ENCODE results near the gene MAML2.

Gene MAML2

DNA sequence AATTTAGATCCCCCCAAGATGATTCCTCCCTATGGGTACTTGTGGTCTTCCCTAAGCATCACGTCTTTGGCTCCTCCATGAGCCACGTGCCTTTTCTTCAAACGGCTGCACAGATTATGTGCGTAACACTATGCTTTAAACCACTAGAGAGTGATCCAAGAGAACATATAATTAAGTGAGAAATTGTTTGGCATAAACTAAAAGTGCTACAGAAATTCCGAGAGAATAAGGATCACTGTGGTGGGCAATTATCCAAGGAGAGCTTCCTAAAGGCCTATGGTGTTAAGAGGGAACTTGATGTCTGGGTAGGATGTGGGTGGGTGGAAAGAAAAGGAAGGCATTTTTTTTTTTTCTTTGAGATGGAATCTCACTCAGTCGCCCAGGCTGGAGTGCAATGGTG lies 110.9 kb downstream of the MAML2 start:
- DNase-seq = no peak

- no peak for DNase-seq
Measured at GRCh38 chr11:96230686-96231085, 112.3 kb downstream of the MAML2 start.

DNA sequence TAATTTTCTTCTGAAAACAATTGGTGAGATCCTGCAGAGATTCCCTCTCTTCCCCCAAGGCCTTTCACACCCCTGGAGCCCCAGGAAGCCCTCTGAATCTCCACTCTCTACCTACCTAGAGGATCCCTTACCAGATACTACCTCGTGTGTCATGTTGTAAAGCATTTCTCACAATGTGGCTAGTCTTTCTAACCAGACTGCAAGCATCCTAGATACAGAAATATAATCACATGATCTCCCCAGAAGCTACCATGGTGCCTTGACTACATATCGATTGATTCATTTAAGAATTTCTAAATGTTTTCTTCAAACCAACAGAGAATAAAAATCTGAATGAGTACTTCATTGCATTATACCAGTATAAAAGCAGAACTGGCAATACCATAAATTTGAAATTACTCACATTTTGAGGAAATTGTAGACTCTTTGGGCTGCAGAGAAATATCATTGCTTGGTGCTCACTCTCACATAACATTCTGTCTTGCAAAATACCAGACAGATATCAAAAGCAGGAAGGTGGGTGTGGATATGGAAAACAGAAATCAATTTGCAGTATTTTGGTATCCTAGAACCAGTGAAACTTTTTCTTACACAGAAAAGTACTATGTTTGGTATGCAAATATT lies 113.5 kb downstream of the MAML2 start:
- no peak for DNase-seq

GRCh38 chr11:96228910-96229309 lies 114.1 kb downstream of the MAML2 start:
- DNase-seq = no peak

DNA sequence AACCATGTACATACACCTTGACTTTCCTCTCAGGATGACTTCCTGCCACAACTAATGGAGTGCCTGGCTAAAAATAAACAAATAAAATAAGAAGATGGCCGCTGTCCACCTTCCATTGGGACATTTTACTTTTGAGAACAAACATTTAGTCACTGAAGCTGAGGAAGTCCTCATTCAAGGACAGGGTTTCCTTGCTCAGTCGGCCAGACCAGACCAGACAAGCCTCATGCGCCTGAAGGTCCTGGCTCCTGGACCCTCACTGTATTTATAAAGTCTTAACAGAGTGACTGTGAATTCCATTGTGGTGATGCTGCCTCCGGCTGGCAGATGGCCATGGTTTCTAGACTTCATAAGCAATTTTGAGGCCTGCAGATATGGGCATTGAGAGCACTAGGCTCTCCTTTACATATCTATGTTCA lies 114.5 kb downstream of the MAML2 start:
- DNase-seq = peak; percentile 77

- DNase-seq = no peak
Measured at GRCh38 chr11:96227244-96227643, 115.8 kb downstream of the MAML2 start.

- DNase-seq = no peak
Measured at GRCh38 chr11:96223083-96223482, 119.9 kb downstream of the MAML2 start.

GRCh38 chr11:96222102-96222501 lies 120.9 kb downstream of the MAML2 start:
- DNase-seq = no peak

DNA sequence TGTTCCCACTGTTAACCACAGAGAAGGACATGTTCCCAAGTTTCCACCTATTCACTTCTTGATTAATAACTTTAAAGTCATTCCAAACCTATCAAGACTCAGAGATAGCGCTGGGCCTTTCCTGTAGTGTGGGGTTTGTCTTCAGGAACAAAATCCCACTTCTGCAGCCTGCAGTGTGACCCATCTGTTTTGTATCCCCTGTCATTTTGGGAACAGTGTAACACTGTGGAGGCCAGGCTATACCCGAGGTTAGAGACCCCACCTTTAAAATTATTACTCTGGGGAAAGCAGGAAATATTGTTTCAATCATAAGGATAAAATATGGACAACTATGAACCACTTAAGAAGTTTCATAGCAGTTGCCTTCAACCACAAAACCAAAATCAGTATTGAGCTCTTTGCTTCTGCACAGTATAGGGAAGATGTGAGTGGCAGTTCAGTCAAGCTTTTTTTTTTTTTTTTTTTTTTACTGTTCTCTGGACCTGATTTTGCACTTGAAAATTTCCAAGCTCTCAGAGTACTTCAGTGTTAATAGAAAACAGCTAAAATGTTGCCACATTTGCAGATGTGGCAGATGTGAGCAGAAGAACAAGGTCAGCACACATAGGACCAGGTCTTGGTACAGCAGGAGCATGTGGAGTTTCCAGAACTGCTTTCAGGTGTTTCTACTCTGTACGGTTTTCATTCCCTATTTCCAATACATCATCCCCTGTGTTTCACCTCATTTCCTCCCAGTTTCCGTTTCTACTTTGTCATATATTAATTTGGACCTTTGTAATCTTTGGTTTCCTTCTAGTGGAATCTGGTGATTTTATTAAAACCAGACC lies 121.5 kb downstream of the MAML2 start:
- DNase-seq = no peak

- no peak for DNase-seq
Measured at GRCh38 chr11:96219981-96220623, 122.9 kb downstream of the MAML2 start.

DNA sequence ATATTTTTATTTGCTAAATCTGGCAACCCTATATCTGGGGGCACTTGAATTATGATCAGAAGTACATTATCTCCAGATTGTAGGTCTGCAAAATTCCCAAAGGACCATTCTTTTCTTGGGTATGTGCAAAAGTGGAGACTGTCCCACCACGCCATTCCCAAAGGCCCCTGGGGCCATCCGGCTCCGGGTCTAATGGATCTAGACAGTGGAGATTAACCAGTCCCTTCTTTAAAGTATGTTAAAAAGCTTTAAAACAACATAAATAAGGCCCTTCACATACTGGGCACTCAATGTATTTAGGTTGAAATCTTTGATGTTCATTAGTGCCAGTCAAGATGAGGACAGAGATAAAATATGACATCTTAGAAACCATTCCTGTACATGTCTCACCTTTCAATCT lies 124.1 kb downstream of the MAML2 start:
- DNase-seq = no peak

DNA sequence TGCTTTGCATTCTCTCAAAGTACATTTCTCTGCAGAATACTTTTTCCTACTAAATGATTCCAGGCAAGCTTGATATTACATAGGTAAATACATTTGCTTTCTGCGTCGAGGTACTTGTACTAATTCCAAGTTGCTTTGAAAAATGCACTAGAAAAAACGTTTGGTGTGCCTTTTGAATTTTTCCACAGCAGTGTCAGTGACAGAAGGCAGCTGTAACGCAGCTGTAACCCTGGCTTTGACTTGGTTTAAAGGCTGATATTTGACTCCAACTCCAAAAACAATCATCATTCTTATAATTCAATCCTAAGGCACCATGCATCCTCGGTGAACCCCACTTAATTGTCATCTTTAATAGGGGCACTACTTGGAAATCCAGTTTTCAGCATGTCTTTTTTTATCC lies 125.0 kb downstream of the MAML2 start:
- no peak for DNase-seq

DNA sequence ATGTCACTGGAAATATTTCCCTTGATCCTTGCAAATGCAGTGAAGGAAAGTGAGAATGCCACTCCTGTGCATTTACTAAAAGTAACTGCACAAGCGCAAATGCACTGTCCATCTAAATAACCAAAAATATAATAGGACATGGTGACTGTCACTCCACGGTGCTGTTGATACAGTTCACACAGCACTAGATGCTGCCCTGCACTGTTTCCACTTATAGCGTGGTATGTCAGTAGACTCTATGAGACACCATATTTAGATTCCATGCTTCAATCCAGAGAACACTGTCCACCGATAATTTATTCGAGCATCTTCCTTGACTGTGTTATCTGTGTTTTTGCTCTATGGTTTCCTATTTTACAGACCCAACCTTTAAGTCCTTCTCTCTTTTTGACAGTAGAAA lies 125.8 kb downstream of the MAML2 start:
- no peak for DNase-seq

DNA sequence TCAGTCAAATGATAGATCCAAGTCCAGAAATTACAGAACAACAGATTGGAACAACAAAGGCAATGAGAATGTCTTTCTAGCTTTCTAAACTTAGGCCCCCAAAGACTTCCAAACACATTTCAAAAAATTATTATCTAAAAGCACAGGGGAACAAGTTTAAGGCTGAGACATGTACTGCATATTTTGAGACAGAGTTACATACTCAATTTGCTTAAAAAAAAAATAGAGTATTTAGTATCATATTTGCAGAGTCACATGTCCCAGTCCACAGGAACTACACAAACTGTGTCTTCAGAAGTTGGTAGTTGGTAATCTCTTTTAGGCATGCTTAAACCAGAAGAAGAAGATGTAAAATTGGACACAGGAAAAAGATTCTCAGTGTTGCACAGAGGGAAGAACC lies 127.2 kb downstream of the MAML2 start:
- no peak for DNase-seq

DNA sequence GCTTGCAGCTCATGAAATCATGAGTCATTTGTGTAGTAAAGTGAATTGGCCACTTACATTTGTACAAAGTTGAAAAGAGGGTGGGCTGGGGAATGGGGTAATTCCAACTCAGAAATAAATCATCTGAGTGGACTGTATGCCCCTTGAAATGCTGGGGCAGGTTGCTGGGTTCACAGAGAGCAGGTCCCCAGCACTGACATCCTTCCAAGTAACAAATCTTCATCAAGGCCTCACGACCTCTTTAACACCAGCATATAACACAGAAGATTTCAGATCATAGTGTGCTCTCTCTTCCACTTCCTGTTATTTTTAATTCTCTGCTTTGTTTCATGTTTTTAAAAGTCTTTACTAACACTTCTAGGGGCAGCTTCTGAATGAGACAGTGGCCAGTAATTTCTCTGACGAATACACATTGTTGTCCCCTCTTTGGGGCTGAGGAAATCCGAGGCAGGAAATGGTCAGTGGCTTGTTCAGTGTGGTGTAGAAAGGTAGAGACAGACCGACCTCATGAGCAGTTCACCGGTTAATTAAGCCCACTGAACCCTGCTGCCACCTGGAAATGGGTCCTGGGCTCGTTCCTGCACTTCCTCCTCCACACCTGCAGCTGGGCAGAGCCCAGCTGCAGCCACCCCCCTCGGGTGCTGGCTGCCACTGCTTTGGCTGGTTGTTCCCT lies 127.7 kb downstream of the MAML2 start:
- DNase-seq = no peak

DNA sequence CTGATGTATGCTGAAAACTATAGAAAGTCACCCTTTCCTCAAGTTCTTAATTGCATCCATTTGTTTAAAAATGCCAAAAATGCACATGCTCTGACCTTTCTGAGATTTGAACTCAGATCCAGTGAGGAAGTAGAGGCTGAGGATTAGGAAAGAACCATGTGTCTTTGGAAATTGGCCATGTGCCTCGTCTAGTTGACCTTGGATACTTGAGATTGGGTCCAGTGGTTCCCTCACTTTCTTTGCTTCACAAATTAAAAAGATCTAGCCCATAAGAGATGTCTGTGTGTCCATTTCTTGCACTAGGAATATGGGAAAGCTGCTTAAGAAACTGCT lies 128.3 kb downstream of the MAML2 start:
- DNase-seq = no peak

DNA sequence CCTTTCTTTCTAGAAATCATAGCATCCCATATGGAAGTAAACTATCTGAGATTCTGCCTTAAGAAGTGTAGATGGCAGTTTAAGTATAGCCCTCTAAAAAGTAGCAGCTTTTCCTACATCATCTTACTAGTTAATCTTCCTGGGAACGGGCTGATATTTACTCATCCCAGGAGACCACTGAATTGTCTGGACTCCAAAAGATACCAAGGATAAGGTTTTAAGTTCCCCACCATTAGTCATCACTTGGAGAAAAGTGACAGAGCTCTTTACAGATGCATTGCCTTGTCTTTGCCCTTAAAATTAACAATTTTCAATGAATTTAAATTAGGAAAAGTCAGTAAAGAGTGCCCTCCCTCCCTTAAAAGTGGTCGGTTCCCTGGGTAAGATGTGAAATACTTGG lies 129.5 kb downstream of the MAML2 start:
- no peak for DNase-seq

DNA sequence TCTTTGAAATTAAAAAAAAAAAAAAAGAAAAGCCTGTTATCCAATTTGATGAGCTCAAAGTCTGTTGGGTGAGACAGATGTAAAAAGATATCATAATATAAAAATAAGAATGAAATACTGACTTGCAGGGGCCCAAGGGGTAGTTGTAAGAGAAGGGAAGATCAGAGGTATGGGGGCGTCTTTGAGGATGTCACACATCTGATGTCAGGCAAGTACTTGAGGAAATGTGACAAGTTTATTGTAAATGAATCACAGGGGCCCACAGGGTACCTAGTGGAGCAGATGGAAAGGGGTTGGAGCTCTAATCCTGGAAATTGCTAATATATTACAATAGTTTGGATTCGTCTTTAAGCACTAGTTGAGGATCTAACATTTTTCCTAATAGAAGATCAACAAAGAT lies 131.6 kb downstream of the MAML2 start:
- no peak for DNase-seq

DNA sequence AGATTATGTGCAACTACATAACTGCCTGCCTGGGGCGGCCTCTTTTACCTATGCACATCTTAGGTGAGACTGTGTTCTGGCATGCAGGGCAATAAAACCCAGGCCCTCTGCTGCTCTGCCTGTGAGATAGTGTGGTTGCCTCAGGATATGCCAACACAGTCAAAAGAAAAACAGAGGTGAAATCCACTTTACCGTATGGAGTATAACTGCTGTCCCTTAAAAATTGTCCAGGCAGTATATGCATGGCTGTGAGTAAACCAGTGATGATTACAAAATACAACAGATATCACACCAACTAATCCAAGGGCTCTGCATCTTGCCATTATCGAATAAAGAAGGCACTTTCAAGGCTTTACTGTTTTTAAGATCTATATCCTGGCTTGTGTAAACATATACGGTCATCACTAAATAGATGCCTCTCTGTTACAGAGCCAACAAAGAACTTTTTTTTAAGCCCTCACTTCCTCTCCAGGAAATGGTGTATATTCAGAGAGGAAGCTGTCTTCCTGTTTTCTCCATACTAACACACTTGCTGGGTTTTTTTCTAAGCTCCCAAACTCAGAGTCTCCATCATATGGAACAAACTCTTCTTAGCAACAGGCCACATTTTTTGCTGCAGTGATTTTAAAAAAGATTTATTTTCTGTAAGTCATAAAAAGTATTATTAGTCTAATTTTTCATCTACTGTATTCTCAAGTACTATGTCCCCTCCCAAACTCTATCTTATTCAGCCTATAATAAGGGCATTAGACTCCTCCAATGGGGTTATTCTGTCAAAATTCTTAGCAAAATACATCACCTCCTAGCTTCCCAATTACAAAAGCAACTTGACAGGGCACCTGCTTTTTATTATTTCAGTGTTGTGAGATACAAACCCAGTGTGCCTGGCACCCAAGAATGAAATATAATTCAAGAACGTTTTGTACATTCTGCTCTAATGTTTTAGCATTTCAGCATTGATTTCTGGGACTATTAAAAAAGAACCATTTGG lies 135.2 kb downstream of the MAML2 start:
- DNase-seq = no peak

DNA sequence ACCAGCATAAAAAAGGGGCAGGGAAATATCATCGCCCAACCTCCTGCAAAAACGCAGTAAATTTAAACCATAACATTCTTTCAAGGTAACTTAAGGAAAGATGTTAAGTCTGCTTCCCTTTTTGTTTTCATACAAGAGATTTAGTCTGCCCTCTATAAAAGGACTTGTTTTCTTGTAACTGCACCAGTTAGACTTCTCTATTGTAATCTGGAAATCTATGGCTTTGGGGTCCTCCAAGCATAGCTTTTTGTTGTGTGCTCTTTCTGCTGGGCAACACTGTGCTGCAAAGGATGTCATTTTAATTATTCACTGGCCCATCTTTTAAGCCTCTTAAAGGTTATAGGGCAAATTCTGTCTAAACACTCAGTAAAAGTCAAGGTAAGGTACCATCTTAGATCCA lies 136.0 kb downstream of the MAML2 start:
- no peak for DNase-seq

DNA sequence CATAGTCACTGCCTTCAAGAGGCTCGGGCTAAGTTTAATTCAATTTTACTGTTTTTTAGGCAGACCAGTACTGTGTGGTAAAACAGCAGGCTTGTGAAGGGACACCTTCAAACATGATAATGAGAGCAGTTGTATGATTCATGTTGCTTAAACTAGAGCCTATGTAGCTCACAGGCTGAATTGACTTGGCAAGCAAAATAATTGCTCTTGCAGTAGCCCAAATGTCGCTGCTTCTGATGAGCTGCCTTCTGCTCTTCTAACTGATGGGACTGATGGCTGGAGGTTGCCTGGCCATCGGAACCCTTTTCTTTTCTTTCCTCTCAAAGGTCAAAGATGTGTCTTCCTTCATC lies 137.6 kb downstream of the MAML2 start:
- peak; percentile 97 for DNase-seq

DNA sequence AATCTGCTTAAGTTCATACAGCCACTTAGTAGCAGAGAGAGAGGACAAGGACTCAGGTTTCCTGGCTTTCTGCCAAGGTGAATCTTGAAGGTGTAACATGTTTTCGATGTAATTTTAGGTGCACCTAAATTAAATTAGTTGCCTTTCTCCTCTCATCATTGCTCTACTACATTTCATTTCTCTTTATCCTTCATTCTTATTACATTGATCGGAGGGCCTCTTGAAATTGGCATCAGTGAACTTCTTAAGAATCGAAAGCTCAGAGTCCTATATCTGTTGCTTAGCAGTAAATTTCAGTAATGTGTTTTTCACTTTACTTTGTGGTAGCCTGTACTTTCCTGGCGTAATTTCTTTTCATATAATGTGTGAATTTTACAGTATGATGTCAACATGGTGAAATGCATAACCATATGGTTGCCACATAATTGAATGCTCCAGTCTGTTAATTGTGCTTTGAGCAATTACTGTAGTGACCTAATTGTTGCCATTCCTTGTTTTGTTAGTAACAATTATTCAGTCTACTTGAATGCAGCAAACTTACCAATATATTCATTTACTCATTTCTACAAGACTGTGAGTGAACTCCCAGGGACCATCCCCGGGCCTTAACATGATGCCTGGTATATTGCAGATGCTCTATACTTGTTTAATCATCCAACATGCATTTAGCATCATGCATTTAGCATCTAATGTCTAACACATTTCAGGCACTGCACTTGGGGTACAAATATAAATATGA lies 138.1 kb downstream of the MAML2 start:
- peak; percentile 88 for DNase-seq

All from NCI-H446 treated with DMSO at 0.1 percent for 48 hours (cell line).